Effector memory CD4-positive, alpha-beta T cell (primary cell): ENCODE measurements around the gene HCFC1R1.
"Not testable (repeated sequence)": the region's sequence is repeated elsewhere in the genome, so short reads cannot be mapped to it uniquely, and the experiment has no call there.

Experiments used
- DNase-seq, 3 donors: peaks; one replicate each; pipeline ENCODE4 v3.0.0-alpha.2; 2020
- H3K27ac ChIP-seq: 2 replicates; pipeline ENCODE4 v1.7.0; 2013; ENCODE audit warnings: mild to moderate bottlenecking, low read length, moderate library complexity; ENCODE audit not compliant: insufficient read depth, poor library complexity, severe bottlenecking
- H3K27me3 ChIP-seq: replicated peaks from 2 replicates; pipeline ENCODE4 v1.7.0; 2013; ENCODE audit warnings: mild to moderate bottlenecking, low read length; ENCODE audit not compliant: insufficient read depth, control insufficient read depth, poor library complexity, severe bottlenecking
- H3K36me3 ChIP-seq: 2 replicates; pipeline ENCODE4 v1.7.0; 2013; ENCODE audit warnings: mild to moderate bottlenecking, low read length, moderate library complexity; ENCODE audit not compliant: control insufficient read depth, insufficient read depth
- H3K4me1 ChIP-seq: 2 replicates; pipeline ENCODE4 v1.7.0; 2013; ENCODE audit warnings: low read length, mild to moderate bottlenecking; ENCODE audit not compliant: control insufficient read depth, insufficient read depth, poor library complexity, severe bottlenecking
- H3K4me3 ChIP-seq: 2 replicates; pipeline ENCODE4 v1.7.0; 2013; ENCODE audit warnings: low read length, low read depth, mild to moderate bottlenecking; ENCODE audit not compliant: insufficient read depth, poor library complexity, severe bottlenecking
- H3K9me3 ChIP-seq: 2 replicates; pipeline ENCODE4 v1.7.0; 2013; ENCODE audit warnings: mild to moderate bottlenecking, low read length, moderate library complexity; ENCODE audit not compliant: control insufficient read depth

Gene HCFC1R1

GRCh38 chr16:3057181-3058138, 33.7 kb upstream of the HCFC1R1 start:
- no peaks in the 10 kb centered on the region for H3K27me3 ChIP-seq
- no peak for DNase-seq
- peak overlapping the region; percentile 94 for H3K4me3 ChIP-seq
- no peaks in the 10 kb centered on the region for H3K36me3 ChIP-seq
- peaks cover 41% of the 10 kb centered on the region for H3K4me1 ChIP-seq
- no peaks in the 10 kb centered on the region for H3K9me3 ChIP-seq
- peak overlapping the region; percentile 88 for H3K27ac ChIP-seq

DNA sequence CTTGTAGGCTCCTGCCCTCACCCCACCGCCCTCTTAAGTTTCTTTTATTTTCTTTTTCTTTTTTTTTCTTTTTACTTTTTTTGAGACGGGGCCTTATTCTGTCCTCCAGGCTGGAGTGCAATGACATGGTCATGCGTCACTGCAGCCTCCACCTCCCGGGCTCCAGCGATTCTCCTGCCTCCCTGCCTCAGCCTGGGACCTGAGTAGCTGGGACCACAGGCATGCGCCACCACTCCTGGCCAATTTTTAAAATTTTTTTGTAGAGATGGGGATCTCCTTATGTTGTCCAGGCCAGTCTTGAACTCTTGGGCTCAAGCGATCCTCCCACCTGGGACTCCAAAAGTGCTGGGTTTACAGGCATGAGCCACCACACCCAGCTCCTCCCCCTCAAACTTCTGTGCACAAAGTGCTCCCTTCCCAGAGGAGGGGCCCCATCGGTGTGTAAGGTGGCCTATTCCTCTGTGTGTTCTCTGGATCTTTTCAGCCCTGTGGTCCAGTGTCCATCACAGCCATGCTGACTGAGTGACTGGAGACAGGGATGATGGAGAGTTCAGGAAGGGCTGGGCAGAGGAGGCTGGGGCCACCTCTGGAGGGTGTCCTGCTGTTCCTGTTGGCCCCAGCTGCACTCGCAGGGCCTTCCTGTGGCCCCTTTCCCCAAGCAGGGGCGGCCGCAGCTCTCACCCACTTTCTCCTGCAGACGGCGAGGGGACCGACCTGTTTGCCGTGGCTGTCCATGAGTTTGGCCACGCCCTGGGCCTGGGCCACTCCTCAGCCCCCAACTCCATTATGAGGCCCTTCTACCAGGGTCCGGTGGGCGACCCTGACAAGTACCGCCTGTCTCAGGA, 32.8 kb upstream of the HCFC1R1 start:
- Histone ChIP-seq H3K27me3 (no peaks in the 10 kb centered on the region), H3K9me3 (no peaks in the 10 kb centered on the region), H3K4me1 (peaks cover 41% of the 10 kb centered on the region), H3K36me3 (no peaks in the 10 kb centered on the region), H3K27ac (peak overlapping the region; percentile 11), H3K4me3 (no peak overlapping the region)
- no peak for DNase-seq

DNA sequence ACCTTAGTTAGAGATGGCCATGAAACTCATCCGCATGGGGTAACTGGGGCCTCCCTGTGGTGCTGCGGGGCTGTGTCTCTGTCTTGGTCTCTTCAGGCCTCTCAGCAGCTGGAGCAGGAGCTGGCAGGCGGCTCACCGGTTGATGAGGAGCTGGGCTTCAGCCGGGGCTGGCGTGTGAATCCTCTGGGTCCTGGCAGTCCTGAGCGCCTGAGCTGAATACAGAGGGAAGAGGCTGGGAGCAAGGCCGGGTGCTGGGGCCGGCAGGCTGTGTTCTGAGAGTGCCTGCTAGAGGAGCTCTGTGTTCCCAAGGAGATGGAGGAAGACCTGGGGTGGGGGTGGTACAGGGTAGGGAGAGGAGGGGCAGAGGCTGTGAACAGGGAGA, 32.0 kb upstream of the HCFC1R1 start:
- Histone ChIP-seq H3K4me1 (peaks cover 41% of the 10 kb centered on the region), H3K27ac (peak overlapping the region; percentile 21)
- H3K27me3 ChIP-seq, DNase-seq, H3K9me3 ChIP-seq, H3K36me3 ChIP-seq, H3K4me3 ChIP-seq: not testable (repeated sequence)

DNA sequence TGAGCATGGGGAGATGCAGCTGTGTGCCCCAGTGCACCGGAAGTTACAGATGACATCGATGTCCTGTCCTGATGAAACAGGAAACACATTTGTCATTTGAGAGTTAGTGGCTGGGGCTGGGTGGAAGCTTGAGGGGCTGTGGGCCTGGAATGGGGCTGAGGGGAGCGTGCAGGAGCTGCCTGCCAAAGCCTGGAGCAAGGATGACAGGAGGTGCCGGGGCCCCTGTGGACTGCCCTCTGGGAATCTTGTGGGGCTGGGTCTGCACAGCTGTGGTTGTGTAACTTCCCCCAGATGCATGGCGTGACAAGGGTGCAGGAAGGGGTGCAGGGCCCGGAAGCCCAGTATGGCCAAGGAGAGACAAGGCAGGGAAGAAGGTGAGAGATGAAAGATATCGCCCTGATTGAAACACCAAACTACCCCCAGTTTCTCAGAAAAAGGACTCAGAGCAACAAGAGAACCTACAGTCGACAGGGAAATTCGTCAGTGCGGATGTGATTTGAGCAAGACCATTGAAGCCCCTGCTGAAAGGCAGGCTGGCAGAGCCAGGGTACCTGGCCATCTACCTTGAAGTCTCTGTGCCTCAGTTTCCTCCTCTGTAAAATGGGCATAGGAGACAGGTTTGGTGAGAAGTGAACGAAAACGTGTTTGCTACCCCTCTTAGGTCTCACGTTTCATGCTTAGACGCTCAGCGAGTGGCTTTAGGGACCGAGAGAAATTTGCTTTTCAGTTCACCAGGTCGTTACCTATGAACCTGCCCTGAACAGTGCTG, 31.4 kb upstream of the HCFC1R1 start:
- Histone ChIP-seq H3K27me3 (no peaks in the 10 kb centered on the region), H3K9me3 (no peaks in the 10 kb centered on the region), H3K36me3 (no peaks in the 10 kb centered on the region), H3K4me3 (no peak overlapping the region), H3K4me1 (peaks cover 40% of the 10 kb centered on the region), H3K27ac (peak overlapping the region; percentile 21)
- DNase-seq = no peak

DNA sequence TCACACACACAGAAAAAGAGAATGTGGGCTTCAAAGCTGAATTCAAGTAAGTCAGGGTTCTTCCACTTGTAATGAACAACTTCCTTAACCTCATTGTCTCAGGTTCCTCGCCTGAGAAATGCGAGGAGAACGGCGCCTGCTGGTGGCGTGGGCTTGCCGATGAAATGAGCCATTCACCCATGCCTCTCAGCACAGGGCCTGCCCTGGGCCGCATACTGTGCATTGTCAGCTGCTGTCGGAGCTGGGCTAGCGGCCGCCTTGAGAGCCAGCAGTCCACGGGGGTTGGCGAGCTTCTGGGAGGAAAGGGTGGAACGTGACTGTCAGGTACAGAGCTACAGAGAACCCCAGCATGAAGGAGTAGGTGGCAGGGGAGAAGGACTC, 29.6 kb upstream of the HCFC1R1 start:
- DNase-seq, H3K27ac ChIP-seq, H3K4me3 ChIP-seq, H3K27me3 ChIP-seq, H3K36me3 ChIP-seq, H3K9me3 ChIP-seq: not testable (repeated sequence)
- peaks cover 29% of the 10 kb centered on the region for H3K4me1 ChIP-seq

GRCh38 chr16:3052571-3053329, 29.0 kb upstream of the HCFC1R1 start:
- H3K36me3 ChIP-seq, H3K27ac ChIP-seq, H3K27me3 ChIP-seq, H3K4me3 ChIP-seq, DNase-seq, H3K9me3 ChIP-seq: not testable (repeated sequence)
- peaks cover 23% of the 10 kb centered on the region for H3K4me1 ChIP-seq

DNA sequence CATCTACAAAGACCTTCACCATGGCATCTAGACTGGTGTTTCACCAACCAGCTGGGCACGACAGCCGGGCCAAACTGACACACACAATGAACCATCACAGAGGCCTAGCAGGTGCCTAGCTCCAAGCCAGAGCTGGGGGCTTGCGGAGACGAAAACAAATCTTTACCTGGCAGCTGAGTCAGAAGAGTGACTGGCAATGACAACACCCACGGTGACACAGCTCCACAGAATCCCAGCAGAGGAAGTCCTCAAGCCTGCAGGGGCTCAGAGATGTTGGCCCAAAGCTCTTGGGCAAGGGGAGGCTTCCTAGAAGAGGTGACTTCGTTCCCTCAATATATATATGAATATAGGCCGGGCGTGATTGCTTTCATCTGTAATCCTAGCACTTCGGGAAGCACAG, 27.8 kb upstream of the HCFC1R1 start:
- H3K27me3 ChIP-seq = peaks cover 7% of the 10 kb centered on the region
- no peak for DNase-seq
- no peak overlapping the region for H3K27ac ChIP-seq
- H3K9me3 ChIP-seq = no peaks in the 10 kb centered on the region
- H3K36me3 ChIP-seq = no peaks in the 10 kb centered on the region
- H3K4me1 ChIP-seq = peaks cover 18% of the 10 kb centered on the region
- H3K4me3 ChIP-seq = no peak overlapping the region

- peaks cover 23% of the 10 kb centered on the region for H3K4me1 ChIP-seq
- H3K4me3 ChIP-seq = no peak overlapping the region
- DNase-seq = no peak
- H3K9me3 ChIP-seq = no peaks in the 10 kb centered on the region
- no peak overlapping the region for H3K27ac ChIP-seq
- no peaks in the 10 kb centered on the region for H3K36me3 ChIP-seq
- H3K27me3 ChIP-seq = peaks cover 7% of the 10 kb centered on the region
These were observed 27.3 kb upstream of the HCFC1R1 start for GRCh38 chr16:3051009-3051408.

- Histone ChIP-seq H3K27me3 (peaks cover 7% of the 10 kb centered on the region), H3K4me1 (peaks cover 24% of the 10 kb centered on the region)
These were observed 26.7 kb upstream of the HCFC1R1 start for GRCh38 chr16:3050487-3050886.

More at GRCh38 chr16:3050487-3050886, 26.7 kb upstream of the HCFC1R1 start:
- no peak for DNase-seq
- no peaks in the 10 kb centered on the region for H3K9me3 ChIP-seq
- H3K27ac ChIP-seq = no peak overlapping the region
- H3K4me3 ChIP-seq = no peak overlapping the region
- H3K36me3 ChIP-seq = no peaks in the 10 kb centered on the region
